Subcutaneous abdominal adipose tissue (tissue), 5 donors: ENCODE measurements around the gene IL6ST.

ENCODE experiments used
- H3K27ac ChIP-seq: one replicate; pipeline ENCODE4 v1.7.0; 2013; ENCODE audit warnings: low read depth, mild to moderate bottlenecking, inconsistent platforms, low read length, moderate library complexity
- H3K27me3 ChIP-seq, 5 donors: one replicate each; pipeline ENCODE4 v1.7.0; 2013; ENCODE audit warnings: low read length in 5 of 5, inconsistent platforms in 1 of 5; ENCODE audit not compliant: control insufficient read depth in 5 of 5, insufficient read depth in 4 of 5
- H3K36me3 ChIP-seq, 5 donors: one replicate each; pipeline ENCODE4 v1.7.0; 2013; ENCODE audit warnings: low read length in 5 of 5; ENCODE audit not compliant: control insufficient read depth in 5 of 5, insufficient read depth in 5 of 5
- H3K4me1 ChIP-seq, 5 donors: one replicate each; pipeline ENCODE4 v1.7.0; 2013; ENCODE audit warnings: low read length in 5 of 5, mild to moderate bottlenecking in 3 of 5, moderate library complexity in 1 of 5; ENCODE audit not compliant: control insufficient read depth in 5 of 5, insufficient read depth in 5 of 5
- H3K4me3 ChIP-seq, 5 donors: one replicate each; pipeline ENCODE4 v1.7.0; 2013; ENCODE audit warnings: low read length in 5 of 5, low read depth in 1 of 5
- H3K9ac ChIP-seq, 5 donors: one replicate each; pipeline ENCODE4 v1.7.0; 2013; ENCODE audit warnings: low read length in 5 of 5, mild to moderate bottlenecking in 4 of 5, moderate library complexity in 3 of 5
- H3K9me3 ChIP-seq, 5 donors: one replicate each; pipeline ENCODE4 v1.7.0; 2013; ENCODE audit warnings: low read length in 5 of 5; ENCODE audit not compliant: control insufficient read depth in 5 of 5
- donor health status: healthy.
- donor health status: healthy.
- donor health status: healthy.
- donor health status: healthy.
- donor health status: healthy.

IL6ST gene

DNA sequence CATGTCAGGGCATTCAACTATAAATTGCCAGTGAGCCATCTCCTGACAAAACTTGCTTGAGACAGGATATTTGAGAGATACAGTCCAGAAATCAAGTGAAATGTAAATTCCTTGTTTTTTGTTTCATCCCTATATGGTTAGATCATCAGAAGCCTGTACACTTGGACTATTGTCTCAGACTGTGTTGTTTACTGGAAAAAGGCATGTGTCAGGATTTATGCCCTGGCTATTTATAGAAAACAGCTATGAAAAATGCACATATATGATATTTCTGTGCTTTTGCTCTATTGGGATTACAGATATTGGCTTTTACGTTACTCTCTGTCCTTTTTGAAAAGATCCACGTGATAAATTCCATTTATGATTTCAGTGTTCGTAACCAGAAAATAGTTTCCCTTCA, 99.4 kb downstream of the IL6ST start:
- Histone ChIP-seq H3K27ac (no peak overlapping the region), H3K9ac (no peak overlapping the region), H3K4me3 (no peak overlapping the region), H3K4me1 (peaks cover 2 to 12% (median 8%) of the 10 kb centered on the region in 5 donors), H3K9me3 (no peaks in the 10 kb centered on the region), H3K36me3 (no peaks in the 10 kb centered on the region), H3K27me3 (no peaks in the 10 kb centered on the region)

DNA sequence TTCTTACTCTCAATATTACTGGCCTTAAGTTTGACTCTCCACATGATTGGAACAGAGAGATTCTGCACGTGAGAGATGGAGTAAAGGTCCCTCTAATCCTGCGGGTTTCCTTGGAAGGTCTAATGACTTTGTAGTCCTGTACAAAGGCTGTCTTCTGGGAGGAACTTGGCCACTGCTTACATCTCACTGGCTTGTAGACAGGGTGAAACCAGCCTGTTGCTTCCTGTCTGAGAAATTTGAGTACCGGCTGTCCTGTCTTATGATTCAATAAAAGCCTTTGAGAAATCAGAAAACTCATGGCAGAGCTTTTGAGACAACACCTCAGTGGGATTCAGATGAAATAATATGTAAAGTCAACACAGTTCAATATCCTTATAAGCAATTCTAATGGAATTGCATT, 100.6 kb downstream of the IL6ST start:
- H3K4me3 ChIP-seq = no peak overlapping the region
- no peaks in the 10 kb centered on the region for H3K36me3 ChIP-seq
- no peak overlapping the region for H3K9ac ChIP-seq
- H3K4me1 ChIP-seq = peaks cover 2 to 12% (median 8%) of the 10 kb centered on the region in 5 donors
- H3K27ac ChIP-seq = no peak overlapping the region
- no peaks in the 10 kb centered on the region for H3K9me3 ChIP-seq
- H3K27me3 ChIP-seq = no peaks in the 10 kb centered on the region

DNA sequence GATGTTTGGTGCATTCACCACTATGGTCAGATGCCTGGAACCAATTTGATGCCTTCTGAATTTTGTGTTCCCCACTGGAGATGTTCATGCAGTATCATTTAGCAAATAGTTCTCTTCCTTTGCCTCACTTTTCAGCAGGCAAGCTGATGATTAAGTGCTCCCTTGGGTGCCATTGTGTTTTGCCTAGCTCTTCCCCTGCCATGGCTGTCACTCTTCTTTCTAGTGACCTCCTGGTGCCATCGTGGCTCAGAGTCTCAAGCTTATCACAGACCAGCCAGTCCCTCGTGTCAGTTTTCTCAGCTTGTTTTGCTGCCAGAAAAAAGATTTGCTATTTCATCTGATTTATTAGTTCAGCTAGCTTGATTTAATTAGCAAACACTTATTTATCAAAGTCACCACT, 102.3 kb downstream of the IL6ST start:
- Histone ChIP-seq H3K9me3 (no peaks in the 10 kb centered on the region), H3K4me3 (no peak overlapping the region), H3K36me3 (no peaks in the 10 kb centered on the region), H3K27me3 (no peaks in the 10 kb centered on the region), H3K9ac (no peak overlapping the region), H3K27ac (no peak overlapping the region), H3K4me1 (peaks cover 0 to 6% (median 5%) of the 10 kb centered on the region in 5 donors)

DNA sequence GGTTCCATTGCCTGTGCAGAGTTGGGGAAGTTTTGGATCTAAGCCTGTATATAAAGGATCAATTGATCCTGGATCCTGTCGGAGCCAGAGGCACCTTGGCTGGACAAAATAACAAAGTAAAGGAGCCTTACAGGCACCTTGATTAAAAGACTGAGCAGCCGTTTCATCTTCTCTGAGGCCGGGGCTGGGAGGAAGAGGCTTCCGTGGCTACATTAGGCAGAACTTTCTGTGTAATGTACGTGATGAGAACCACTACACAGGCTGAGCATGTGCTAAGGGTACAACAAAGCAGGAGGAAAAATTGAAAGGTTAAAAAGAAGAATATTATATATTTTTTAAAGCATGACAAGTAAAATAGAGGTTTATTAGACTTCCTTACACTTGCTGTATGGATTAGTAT, 106.6 kb downstream of the IL6ST start:
- Histone ChIP-seq H3K4me3 (no peak overlapping the region), H3K9me3 (no peaks in the 10 kb centered on the region), H3K27me3 (no peaks in the 10 kb centered on the region), H3K36me3 (no peaks in the 10 kb centered on the region), H3K27ac (no peak overlapping the region), H3K4me1 (no peaks in the 10 kb centered on the region), H3K9ac (no peak overlapping the region)

DNA sequence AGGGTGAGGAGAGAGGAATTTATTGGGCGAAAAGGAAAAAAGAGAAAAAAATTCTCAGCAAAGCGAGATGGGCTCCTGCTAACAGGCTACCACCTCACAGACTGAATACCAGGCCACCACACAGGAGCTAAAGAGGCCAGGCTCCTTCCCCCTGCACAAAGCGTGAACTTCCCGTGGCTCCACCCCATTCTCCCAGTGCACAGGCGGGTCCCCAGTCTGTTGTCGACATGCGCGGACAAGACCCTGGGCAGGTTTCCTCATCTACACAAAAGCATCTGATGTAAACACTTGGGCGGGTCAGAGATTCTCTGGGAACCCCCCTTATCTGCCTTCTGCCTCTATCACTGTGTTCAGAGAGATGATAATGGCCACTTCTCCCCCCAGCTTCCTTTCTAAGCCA, 109.4 kb downstream of the IL6ST start:
- no peaks in the 10 kb centered on the region for H3K36me3 ChIP-seq
- no peak overlapping the region for H3K27ac ChIP-seq
- H3K4me3 ChIP-seq = no peak overlapping the region
- H3K4me1 ChIP-seq = no peaks in the 10 kb centered on the region
- H3K9me3 ChIP-seq = no peaks in the 10 kb centered on the region
- H3K27me3 ChIP-seq = no peaks in the 10 kb centered on the region
- H3K9ac ChIP-seq = no peak overlapping the region
